HG03135 (cell line): ENCODE results near the gene SURF4.
"Not testable (repeated sequence)": the region's sequence is repeated elsewhere in the genome, so short reads cannot be mapped to it uniquely, and the experiment has no call there.

Experiments
- ATAC-seq: cut with Tn5 transposase; IDR thresholded peaks from one replicate; pipeline ENCODE4 v1.9.1; 2021; ENCODE audit warnings: mild to moderate bottlenecking, moderate library complexity; ENCODE audit not compliant: unreplicated experiment

The SURF4 gene

DNA sequence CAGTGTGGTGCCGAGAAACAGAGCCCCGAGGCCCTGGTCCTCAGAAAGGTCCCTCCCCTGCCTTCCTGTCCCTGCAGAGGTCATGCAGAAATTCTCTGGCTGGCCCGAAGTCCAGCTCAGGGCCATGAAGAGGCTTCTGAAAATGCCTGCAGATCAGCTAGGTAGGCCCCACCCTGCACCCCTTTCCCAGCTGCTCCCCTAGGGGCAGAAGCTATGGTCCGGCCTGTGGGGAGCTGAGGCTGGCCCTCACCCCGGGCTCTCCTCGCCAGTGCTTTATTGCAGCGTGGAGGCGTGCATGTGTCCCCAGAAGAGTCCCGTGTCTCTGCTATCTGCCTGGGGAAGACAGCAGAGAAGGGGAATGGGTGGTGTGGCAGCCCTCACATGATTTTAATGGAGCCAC, 22.0 kb upstream of the SURF4 start:
- ATAC-seq, result no peak

DNA sequence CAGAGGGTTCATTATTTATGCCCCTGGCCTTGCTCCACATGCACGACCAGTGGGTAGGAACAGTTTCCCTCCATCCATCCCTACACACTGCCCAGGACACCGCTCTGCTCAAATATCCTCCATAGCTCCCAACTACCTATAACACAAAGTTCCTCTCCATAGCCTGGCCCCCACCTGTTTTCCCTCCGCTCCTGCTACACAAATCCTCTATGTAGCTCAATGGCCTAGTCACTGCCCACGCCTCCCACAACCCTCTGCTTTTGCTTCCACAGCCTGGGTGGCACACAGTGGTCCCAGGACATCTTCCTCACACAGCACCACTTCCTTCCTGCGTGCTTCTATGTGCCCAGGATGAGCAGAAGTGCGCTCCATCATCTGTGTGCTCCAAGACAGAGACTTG, 21.5 kb upstream of the SURF4 start:
- ATAC-seq, result no peak

- ATAC-seq, result no peak
Measured at GRCh38 chr9:133396952-133397351, 21.1 kb upstream of the SURF4 start.

- ATAC-seq, result no peak
Measured at GRCh38 chr9:133394687-133395271, 18.9 kb upstream of the SURF4 start.

DNA sequence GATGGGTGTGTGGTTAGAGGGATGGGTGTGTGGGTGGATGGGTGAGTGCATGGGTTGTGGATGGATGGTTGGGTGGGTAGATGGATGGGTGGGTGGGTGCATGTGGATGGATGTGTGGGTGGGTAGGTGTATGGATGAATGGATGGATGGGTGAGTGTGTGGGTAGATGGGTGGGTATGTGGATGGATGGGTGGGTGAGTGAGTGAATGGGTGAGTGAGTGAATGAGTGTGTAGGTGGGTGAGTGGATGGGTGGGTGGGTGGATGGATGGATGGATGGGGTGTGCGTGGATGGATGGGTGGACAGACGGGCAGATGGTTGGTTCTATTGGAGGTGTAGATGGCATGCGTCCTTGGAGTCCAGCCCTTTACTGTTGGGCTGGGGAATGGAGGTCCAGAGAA, 17.5 kb upstream of the SURF4 start:
- ATAC-seq, result no peak

- ATAC-seq, result not testable (repeated sequence)
Measured at GRCh38 chr9:133392308-133392707, 16.4 kb upstream of the SURF4 start.

DNA sequence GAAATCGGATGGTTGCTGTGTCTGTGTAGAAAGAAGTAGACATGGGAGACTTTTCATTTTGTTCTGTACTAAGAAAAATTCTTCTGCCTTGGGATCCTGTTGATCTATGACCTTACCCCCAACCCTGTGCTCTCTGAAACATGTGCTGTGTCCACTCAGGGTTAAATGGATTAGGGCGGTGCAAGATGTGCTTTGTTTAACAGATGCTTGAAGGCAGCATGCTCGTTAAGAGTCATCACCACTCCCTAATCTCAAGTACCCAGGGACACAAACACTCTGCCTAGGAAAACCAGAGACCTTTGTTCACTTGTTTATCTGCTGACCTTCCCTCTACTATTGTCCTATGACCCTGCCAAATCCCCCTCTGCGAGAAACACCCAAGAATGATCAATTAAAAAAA, 15.6 kb upstream of the SURF4 start:
- not testable (repeated sequence) for ATAC-seq

- no peak for ATAC-seq
Measured at GRCh38 chr9:133390713-133391112, 14.9 kb upstream of the SURF4 start.

DNA sequence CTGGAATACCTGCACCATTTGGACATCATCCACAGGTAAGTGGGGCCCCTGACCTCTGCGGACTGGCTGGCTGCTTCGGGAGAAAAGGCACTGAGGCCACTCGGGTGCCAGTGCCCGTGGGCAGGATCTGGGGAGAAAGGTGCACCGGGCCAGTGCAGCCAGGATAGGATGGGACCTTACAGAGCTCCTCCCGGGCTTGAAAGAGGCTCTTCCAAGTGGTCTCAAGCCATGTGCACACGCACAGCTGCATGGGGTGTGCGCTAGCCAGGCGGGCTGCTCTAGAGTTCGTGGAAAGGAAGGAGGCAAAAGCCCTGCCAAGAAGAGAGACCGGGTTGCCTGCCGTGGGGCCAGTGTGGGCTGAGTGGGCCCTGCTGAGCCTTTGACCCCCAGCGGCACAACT, 13.7 kb upstream of the SURF4 start:
- ATAC-seq, result no peak

GRCh38 chr9:133389025-133389557, 13.2 kb upstream of the SURF4 start:
- no peak for ATAC-seq

DNA sequence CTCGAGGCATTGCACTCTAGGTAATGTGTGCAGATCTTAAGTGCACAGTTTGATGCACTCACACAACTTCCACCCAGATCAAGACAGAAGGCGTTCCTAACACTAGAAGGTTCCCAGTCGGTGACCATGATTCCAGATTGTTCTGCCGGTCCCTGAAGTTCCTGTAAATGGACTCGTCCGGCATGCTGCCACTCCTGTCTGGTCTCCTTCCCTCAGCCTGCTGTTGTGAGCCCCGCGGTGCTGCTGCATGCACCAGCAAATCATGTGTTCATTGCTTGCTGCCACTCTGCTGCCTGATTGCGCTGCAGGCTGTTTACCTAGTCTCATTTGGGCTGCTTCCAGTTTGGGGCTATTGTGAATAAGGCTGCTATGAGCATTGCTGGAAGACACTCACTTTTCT, 11.8 kb upstream of the SURF4 start:
- no peak for ATAC-seq

GRCh38 chr9:133386338-133386737, 10.5 kb upstream of the SURF4 start:
- ATAC-seq, result no peak

GRCh38 chr9:133385452-133385851, 9.6 kb upstream of the SURF4 start:
- no peak for ATAC-seq

DNA sequence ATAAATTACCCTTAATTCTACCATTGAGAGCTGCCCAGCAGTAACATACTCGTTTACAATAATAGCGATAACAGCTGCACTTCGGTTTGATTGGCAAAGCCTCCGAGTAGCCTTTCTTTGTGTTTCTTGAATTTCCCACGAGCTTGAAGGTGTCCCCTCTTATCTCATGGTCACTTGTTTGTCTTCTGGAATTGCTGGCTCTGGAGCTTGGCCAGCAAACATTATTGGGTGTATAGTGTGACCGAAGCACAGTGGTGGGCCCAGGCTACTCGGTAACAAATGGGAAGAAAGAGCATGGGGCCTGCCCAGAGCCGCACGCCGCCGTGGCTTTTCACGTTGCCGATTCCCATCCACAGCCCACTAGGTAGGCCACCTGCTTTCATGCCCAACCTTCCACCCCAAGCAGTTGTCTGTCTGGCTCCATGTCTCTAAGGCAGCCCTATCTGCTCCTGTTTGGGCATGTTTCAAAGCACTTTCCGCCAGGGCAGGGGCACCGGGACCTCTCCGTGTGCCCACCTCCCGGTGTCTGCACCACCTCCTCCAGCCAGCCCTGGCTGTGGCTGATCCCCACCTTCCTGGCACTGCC, 9.0 kb upstream of the SURF4 start:
- ATAC-seq, result no peak

DNA sequence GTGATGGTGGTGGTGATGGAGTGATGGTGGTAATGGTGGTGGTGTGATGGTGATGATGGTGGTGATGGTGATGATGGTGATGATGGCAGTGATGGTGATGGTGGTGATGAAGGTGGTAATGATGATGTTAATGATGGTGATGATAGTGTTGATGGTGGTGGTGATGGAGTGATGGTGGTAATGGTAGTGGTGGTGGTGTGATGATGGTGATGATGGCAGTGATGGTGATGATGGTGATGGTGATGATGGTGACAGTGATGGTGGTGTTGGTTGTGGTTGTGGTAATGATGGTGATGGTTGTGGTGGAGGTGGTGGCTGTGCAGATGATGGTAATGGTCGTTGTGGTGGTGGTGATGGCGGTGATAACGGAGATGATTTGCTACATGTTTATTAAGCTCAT, 7.6 kb upstream of the SURF4 start:
- ATAC-seq, result no peak

DNA sequence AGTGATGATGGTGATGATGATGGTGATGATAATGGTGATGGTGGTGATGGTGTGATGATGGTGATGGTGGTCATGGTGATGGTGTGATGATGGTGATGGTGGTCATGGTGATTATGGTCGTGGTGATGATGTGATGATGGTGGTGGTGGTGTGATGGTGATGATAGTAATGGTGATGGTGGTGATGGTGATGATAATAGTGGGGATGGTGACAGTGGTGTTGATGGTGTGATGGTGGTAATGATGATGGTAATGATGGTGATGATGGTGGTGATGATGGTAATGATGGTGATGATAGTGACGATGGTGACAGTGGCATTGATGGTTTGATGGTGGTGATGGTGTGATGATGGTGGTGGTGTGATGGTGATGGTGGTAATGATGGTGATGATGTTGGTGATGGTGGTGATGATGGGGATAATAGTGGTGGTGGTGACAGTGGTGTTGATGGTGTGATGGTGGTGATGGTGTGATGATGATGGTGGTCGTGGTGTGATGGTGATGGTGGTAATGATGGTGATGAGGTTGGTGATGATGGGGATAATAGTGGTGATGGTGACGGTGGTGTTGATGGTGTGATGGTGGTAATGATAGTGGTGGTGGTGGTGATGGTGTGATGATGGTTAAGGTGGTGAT, 6.8 kb upstream of the SURF4 start:
- ATAC-seq, result no peak

DNA sequence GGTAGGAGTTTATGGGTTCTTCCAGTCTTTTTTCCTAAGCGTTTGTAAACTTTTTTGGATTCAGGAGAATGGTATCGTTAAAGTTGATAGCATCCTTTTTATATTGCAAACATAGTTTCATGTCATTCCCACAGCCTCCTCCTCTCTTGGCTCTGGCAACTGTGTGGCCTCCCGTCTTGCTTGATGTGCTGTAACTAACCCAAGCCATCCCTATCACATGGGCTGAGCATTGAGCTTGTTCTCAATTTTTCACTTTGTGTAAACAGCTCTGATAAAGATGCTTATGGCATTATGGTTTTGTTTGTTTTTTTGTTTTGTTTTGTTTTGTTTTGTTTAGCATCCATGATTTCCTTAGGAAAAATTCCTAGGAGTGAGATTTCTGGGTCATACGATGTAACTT, 4.9 kb upstream of the SURF4 start:
- ATAC-seq, result no peak

- no peak for ATAC-seq
Measured at GRCh38 chr9:133379153-133380086, 3.6 kb upstream of the SURF4 start.

DNA sequence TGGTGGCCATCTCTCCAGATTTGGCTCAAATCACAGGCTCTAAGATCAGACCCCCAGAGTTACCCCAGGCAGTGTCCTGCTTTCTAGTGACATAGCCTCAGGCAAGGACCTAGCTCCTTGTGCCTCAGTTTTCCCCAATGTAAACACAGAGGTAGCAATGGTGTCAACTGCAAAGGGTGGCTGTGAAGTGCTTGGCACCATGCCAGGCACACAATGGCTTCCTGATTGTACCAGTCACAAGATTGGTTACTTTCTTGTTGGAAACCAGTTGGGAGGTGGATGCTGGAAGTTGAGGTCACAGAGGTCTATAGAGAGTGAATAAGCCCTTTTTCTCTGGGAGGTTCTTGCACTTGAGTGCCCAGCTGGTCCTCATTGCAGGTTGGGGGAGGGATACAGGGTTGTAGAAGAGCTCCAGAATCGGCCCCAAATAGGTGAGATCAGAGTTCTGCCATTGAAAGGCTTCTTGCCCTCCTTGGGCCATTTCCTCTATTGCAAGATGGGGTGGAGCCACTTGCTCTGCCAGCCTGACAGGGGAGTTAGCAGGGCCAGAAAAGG, 2.6 kb upstream of the SURF4 start:
- ATAC-seq, result no peak

DNA sequence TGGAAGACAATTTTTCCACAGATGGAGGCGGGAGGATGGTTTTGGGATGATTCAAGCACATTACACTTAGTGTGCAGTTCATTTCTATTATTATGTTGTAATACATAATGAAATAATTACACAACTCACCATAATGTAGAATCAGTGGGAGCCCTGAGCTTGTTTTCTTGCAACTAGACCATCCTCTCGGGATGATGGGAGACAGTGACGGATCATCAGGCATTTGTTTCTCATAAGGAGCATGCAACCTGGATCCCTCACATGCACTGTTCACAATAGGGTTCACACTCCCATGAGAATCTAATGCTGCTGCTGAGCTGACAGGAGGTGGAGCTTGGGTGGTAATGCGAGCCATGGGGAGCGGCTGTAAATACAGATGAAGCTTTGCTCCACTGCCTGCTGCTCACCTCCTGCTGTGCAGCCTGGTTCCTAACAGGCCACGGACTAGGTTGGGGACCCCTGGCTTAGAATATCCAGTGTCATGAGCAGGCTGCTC, 1.9 kb upstream of the SURF4 start:
- no peak for ATAC-seq

DNA sequence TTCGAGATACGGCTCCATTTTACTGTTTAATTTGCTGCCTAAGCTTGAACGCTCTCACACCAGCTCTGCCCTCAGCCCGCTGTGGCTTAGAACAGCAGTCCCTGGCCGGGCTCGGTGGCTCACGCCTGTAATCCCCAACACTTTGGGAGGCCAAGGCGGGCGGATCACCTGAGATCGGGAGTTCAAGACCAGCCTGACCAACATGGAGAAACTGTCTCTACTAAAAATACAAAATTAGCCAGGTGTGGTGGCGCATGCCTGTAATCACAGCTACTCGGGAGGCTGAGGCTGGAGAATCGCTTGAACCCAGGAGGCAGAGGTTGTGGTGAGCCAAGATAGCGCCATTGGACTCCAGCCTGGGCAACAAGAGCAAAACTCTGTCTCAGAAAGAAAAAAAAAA, 1.4 kb upstream of the SURF4 start:
- not testable (repeated sequence) for ATAC-seq
